Muscle layer of colon (tissue), 2 donors: Measurements from ENCODE around the gene NGEF.

Experiments used
- H3K27ac ChIP-seq: one replicate; pipeline ENCODE4 v1.7.0; 2013; ENCODE audit warnings: low read depth, mild to moderate bottlenecking, low read length, moderate library complexity
- H3K27me3 ChIP-seq, 2 donors: one replicate each; pipeline ENCODE4 v1.7.0; 2013; ENCODE audit warnings: low read length in 2 of 2, mild to moderate bottlenecking in 2 of 2; ENCODE audit not compliant: insufficient read depth in 2 of 2, control insufficient read depth in 1 of 2
- H3K36me3 ChIP-seq: one replicate; pipeline ENCODE4 v1.7.0; 2013; ENCODE audit warnings: mild to moderate bottlenecking, low read length; ENCODE audit not compliant: insufficient read depth
- H3K4me1 ChIP-seq: one replicate; pipeline ENCODE4 v1.7.0; 2013; ENCODE audit warnings: mild to moderate bottlenecking, low read length; ENCODE audit not compliant: insufficient read depth
- H3K4me3 ChIP-seq, 2 donors: one replicate each; pipeline ENCODE4 v1.7.0; 2013; ENCODE audit warnings: low read length in 2 of 2, low read depth in 1 of 2, mild to moderate bottlenecking in 1 of 2, moderate library complexity in 1 of 2
- H3K9ac ChIP-seq: one replicate; pipeline ENCODE4 v1.7.0; 2013; ENCODE audit warnings: low read length
- H3K9me3 ChIP-seq: one replicate; pipeline ENCODE4 v1.7.0; 2013; ENCODE audit warnings: mild to moderate bottlenecking, low read length
- donor health status: abdominal sarcoma.
- donor health status: Adenocarcinoma of cecum.

The NGEF gene

DNA sequence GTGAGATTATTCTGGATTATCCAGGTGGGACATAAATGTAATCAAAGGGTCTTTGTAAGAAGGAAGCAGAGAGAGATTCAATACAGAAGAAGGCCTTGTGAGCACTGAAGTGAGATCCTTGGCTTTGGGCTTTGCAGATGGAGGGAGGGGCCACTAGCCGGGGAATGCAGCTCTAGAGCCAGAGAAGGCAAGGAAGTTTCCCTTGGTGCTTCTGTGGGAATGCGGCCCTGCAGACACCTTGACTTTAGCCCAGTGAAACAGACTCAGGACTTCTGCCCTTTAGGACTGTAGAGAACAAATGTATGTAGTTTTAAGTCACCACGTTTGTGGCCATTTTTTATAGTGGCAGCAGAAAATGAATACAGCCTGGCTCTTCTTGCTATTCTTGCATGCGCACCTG lies 27.5 kb upstream of the NGEF start:
- H3K27ac ChIP-seq = no peak overlapping the region
- H3K4me3 ChIP-seq = no peak overlapping the region
- H3K9ac ChIP-seq = no peak overlapping the region

GRCh38 chr2:233039846-233040530 lies 26.9 kb upstream of the NGEF start:
- Histone ChIP-seq H3K4me1 (no peaks in the 10 kb centered on the region), H3K36me3 (no peaks in the 10 kb centered on the region), H3K9ac (no peak overlapping the region), H3K27me3 (peaks cover 0 to 3% of the 10 kb centered on the region in 2 donors), H3K4me3 (no peak overlapping the region), H3K9me3 (no peaks in the 10 kb centered on the region), H3K27ac (no peak overlapping the region)

More for the DNA sequence above, 27.5 kb upstream of the NGEF start:
- Histone ChIP-seq H3K9me3 (no peaks in the 10 kb centered on the region), H3K27me3 (peaks cover 0 to 3% of the 10 kb centered on the region in 2 donors), H3K36me3 (no peaks in the 10 kb centered on the region), H3K4me1 (no peaks in the 10 kb centered on the region)

GRCh38 chr2:233039212-233039845 lies 26.3 kb upstream of the NGEF start:
- Histone ChIP-seq H3K9ac (no peak overlapping the region), H3K4me3 (no peak overlapping the region), H3K36me3 (no peaks in the 10 kb centered on the region), H3K27me3 (peaks cover 0 to 3% of the 10 kb centered on the region in 2 donors), H3K4me1 (no peaks in the 10 kb centered on the region), H3K27ac (no peak overlapping the region), H3K9me3 (no peaks in the 10 kb centered on the region)

GRCh38 chr2:233037078-233037477 lies 24.0 kb upstream of the NGEF start:
- no peak overlapping the region for H3K27ac ChIP-seq
- H3K4me1 ChIP-seq = no peaks in the 10 kb centered on the region
- H3K4me3 ChIP-seq = no peak overlapping the region
- H3K27me3 ChIP-seq = peaks cover 0 to 3% of the 10 kb centered on the region in 2 donors
- no peaks in the 10 kb centered on the region for H3K36me3 ChIP-seq
- no peaks in the 10 kb centered on the region for H3K9me3 ChIP-seq
- no peak overlapping the region for H3K9ac ChIP-seq

GRCh38 chr2:233036162-233036838 lies 23.2 kb upstream of the NGEF start:
- Histone ChIP-seq H3K4me1 (no peaks in the 10 kb centered on the region), H3K9me3 (no peaks in the 10 kb centered on the region), H3K4me3 (no peak overlapping the region), H3K27ac (no peak overlapping the region), H3K9ac (no peak overlapping the region), H3K36me3 (no peaks in the 10 kb centered on the region), H3K27me3 (no peaks in the 10 kb centered on the region)

DNA sequence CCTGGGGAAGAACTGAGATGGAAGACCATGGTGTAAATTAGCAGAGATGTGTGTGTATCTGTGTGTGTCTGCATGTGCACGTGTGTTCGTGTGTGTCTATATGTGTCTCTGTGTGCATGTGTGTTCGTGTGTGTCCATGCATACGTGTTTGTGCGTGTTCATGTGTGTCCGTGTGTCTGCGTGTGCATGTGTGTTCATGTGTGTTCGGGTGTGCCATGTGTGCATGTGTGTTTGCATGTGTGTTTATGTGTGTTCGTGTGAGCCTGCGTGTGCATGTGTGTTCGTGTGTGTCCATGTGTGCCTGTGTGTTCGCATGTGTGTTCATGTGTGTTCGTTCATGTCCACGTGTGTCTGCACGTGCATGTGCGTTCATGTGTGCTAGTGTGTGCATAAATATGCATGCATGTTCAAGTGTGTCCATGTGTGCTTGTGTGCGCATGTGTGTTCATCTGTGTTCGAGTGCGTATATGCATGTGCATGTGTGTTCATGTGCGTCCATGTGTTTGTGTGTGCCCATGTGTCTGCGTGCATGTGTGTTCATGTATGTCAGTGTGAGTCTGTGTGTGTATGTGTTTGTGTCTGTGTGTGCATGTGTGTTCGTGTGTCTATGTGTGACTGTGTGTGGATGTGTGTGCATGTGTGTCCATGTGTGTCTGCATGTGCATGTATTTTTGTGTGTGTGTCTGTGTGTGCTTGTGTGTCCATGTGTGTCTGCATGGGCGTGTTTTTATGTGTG lies 22.5 kb upstream of the NGEF start:
- no peak overlapping the region for H3K27ac ChIP-seq
- no peak overlapping the region for H3K9ac ChIP-seq

DNA sequence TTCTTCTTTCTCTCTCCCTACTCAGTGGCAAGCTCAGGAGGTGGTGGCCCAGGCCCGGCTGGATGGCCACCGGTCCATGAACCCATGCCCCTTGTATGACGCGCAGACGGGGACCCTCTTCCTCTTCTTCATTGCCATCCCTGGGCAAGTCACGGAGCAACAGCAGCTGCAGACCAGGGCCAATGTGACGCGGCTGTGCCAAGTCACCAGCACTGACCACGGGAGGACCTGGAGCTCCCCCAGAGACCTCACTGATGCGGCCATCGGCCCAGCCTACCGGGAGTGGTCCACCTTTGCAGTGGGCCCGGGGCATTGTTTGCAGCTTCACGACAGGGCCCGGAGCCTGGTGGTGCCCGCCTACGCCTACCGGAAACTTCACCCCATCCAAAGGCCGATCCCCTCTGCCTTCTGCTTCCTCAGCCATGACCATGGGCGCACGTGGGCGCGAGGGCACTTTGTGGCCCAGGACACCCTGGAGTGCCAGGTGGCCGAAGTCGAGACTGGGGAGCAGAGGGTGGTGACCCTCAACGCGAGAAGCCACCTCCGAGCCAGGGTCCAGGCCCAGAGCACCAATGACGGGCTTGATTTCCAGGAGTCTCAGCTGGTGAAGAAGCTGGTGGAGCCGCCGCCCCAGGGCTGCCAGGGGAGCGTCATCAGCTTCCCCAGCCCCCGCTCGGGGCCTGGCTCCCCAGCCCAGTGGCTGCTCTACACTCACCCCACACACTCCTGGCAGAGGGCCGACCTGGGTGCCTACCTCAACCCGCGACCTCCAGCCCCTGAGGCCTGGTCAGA lies 21.2 kb upstream of the NGEF start:
- Histone ChIP-seq H3K36me3 (no peaks in the 10 kb centered on the region), H3K4me3 (no peak overlapping the region), H3K4me1 (no peaks in the 10 kb centered on the region), H3K9me3 (no peaks in the 10 kb centered on the region), H3K9ac (no peak overlapping the region), H3K27ac (no peak overlapping the region), H3K27me3 (no peaks in the 10 kb centered on the region)

More for the DNA sequence above, 22.5 kb upstream of the NGEF start:
- H3K4me3 ChIP-seq = no peak overlapping the region
- no peaks in the 10 kb centered on the region for H3K9me3 ChIP-seq
- no peaks in the 10 kb centered on the region for H3K36me3 ChIP-seq
- no peaks in the 10 kb centered on the region for H3K27me3 ChIP-seq
- no peaks in the 10 kb centered on the region for H3K4me1 ChIP-seq

DNA sequence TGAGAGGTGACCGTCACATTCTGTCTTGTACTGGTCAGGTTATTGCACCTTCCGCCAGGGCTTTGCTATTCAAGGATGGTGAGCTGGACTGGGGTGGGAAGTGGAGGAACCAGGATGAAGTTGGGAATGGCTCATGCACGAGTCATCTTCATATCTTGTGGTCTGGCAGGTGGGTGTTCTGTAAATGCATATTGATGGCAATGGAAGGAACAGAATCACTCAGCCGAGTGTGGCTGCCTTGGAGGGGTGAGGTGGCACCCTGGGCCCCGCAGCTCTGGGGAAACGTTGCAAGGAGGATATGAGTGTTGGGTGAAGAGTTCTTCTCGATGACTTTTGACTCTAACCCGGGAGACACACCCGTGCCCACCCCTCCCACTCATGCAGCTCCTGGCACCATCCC lies 20.6 kb upstream of the NGEF start:
- H3K36me3 ChIP-seq = no peaks in the 10 kb centered on the region
- no peaks in the 10 kb centered on the region for H3K27me3 ChIP-seq
- H3K4me3 ChIP-seq = no peak overlapping the region
- H3K9me3 ChIP-seq = no peaks in the 10 kb centered on the region
- no peak overlapping the region for H3K9ac ChIP-seq
- no peak overlapping the region for H3K27ac ChIP-seq
- no peaks in the 10 kb centered on the region for H3K4me1 ChIP-seq

GRCh38 chr2:233032551-233033320 lies 19.7 kb upstream of the NGEF start, which contains the start of gene NEU2:
NEU2 (plus strand) TSS chr2:233032672; CDS start chr2:233032672, 0 bp downstream.
- no peaks in the 10 kb centered on the region for H3K36me3 ChIP-seq
- no peaks in the 10 kb centered on the region for H3K4me1 ChIP-seq
- H3K4me3 ChIP-seq = no peak within 1 kb of the TSS
- no peaks in the 10 kb centered on the region for H3K27me3 ChIP-seq
- no peak within 1 kb of the TSS for H3K27ac ChIP-seq
- H3K9ac ChIP-seq = no peak within 1 kb of the TSS
- no peaks in the 10 kb centered on the region for H3K9me3 ChIP-seq
